ENCODE results near the gene INMT. TPM values are rescaled to one million over a fixed set of nuclear protein-coding genes. Genes with fewer than 3 reads are reported as not detected.

The INMT gene
- total and polyA plus RNA-seq, 10 of the 15 experiments (the other 5 are each of a cell fraction or from before 2014, with no cell fraction given): 0.03 to 0.20 (median 0.10) TPM; not detected in 7

- Histone ChIP-seq H3K36me3 (ENCODE audit: control insufficient read depth in 2 of 2, insufficient read depth in 2 of 2, low read length in 1 of 2) (no peaks in the 10 kb centered on the region), H3K9me3 (replicated peaks; ENCODE audit: control insufficient read depth, insufficient read depth, low read length) (peaks cover 1% of the 10 kb centered on the region; the same call in 1 of the 3 replicates), H3K27ac (ENCODE audit: control insufficient read depth, insufficient read depth) (no peak overlapping the region), H2AFZ (ENCODE audit: control insufficient read depth, low read depth, low read length) (no peak overlapping the region), H3K4me3 (no peak overlapping the region), H3K27me3 (replicated peaks in 1 of 2; ENCODE audit: control insufficient read depth in 2 of 2, insufficient read depth in 2 of 2, low read length in 1 of 2) (no peaks in the 10 kb centered on the region), H4K20me1 (ENCODE audit: control insufficient read depth, insufficient read depth) (no peaks in the 10 kb centered on the region), H3K9ac (ENCODE audit: control insufficient read depth, insufficient read depth, low read length) (no peak overlapping the region), H3K79me2 (ENCODE audit: control insufficient read depth, insufficient read depth, low read length) (no peaks in the 10 kb centered on the region), H3K4me1 (ENCODE audit: control insufficient read depth, insufficient read depth, low read length) (no peaks in the 10 kb centered on the region), H3K4me2 (ENCODE audit: control insufficient read depth, insufficient read depth) (no peak overlapping the region)
- in situ Hi-C loops (cut with MboI): no loop called here
- ATAC-seq (no peak), DNase-seq (ENCODE audit: low read depth, low spot score) (no peak), FAIRE-seq (no peak)
- 3% methylated on average over 2 of the region's 2 CpGs for WGBS (ENCODE audit: insufficient coverage, insufficient replicate concordance, low lambda C conversion rate, missing lambda C conversion rate)
- POLR2A ChIA-PET: no interaction called here
- BruUV-seq (replicated peaks): no TSS peak
- RAD21 ChIA-PET (ENCODE audit: unreplicated experiment): no interaction called here
- TF ChIP-seq CTCF (IDR thresholded peaks at IDR 0.05 in 2 of 3, conservative IDR thresholded peaks at IDR 0.05 in 1 of 3; ENCODE audit: control insufficient read depth in 2 of 3, extremely low read depth in 1 of 3, insufficient read depth in 1 of 3, low read depth in 3 of 3, low read length in 3 of 3) (no peak), ZBTB33 (IDR thresholded peaks at IDR 0.05) (no peak), ZBTB11 (CRISPR knock-in tag; IDR thresholded peaks at IDR 0.05) (no peak), SP1 (IDR thresholded peaks at IDR 0.05; ENCODE audit: low read depth, low read length) (no peak), SUPT20H (IDR thresholded peaks at IDR 0.05; ENCODE audit: borderline replicate concordance, control insufficient read depth, low read depth, low read length) (no peak), SIX5 (IDR thresholded peaks at IDR 0.05; ENCODE audit: low read depth, low read length, severe bottlenecking) (no peak), SKIL (IDR thresholded peaks at IDR 0.05; ENCODE audit: low read depth, poor library complexity, severe bottlenecking) (no peak), BMI1 (IDR thresholded peaks at IDR 0.05; ENCODE audit: borderline replicate concordance) (no peak), E4F1 (IDR thresholded peaks at IDR 0.05; ENCODE audit: borderline replicate concordance, partially characterized antibody) (no peak), ZBED1 (IDR thresholded peaks at IDR 0.05; ENCODE audit: borderline replicate concordance) (no peak)
- CTCF ChIA-PET: no interaction called here
- SMC1A ChIA-PET (ENCODE audit: uncharacterized antibody, unreplicated experiment): no interaction called here
- intact Hi-C loops (cut with micrococcal nuclease; ENCODE audit: unreplicated experiment): no loop called here
Observed at GRCh38 chr7:30722187-30722586, 29.7 kb upstream of the INMT start.
